H1 (cell line): ENCODE results near the gene ADARB2. TPM values are rescaled to one million over a fixed set of nuclear protein-coding genes. Genes with fewer than 3 reads are reported as not detected.

Source experiments
- BRCA1 ChIP-seq: IDR thresholded peaks from 2 replicates; pipeline ENCODE4 v1.6.1; 2012; ENCODE audit warnings: low read depth, low read length, improper control_type of control experiment
- CEBPB ChIP-seq: IDR thresholded peaks from 2 replicates; pipeline ENCODE4 v1.6.1; 2012; ENCODE audit warnings: low read depth, low read length
- EGR1 ChIP-seq: IDR thresholded peaks from 2 replicates; pipeline ENCODE4 v1.6.1; 2011; ENCODE audit warnings: low read depth, low read length, borderline replicate concordance
- JUND ChIP-seq: IDR thresholded peaks from 2 replicates; pipeline ENCODE4 v1.6.1; 2011; ENCODE audit warnings: mild to moderate bottlenecking, improper control_type of control experiment, low read length
- KDM4A ChIP-seq: IDR thresholded peaks from one replicate; pipeline ENCODE4 v1.7.1; 2012; ENCODE audit warnings: low read depth, mild to moderate bottlenecking, moderate library complexity, low read length, inconsistent platforms; ENCODE audit not compliant: severe bottlenecking
- RAD21 ChIP-seq, 2 experiments: IDR thresholded peaks in 1 of 2; conservative IDR thresholded peaks in 1 of 2; 2 replicates each; pipeline ENCODE4 v1.6.1; 2011; ENCODE audit warnings: low read depth in 2 of 2, low read length in 2 of 2, improper control_type of control experiment in 1 of 2, inconsistent platforms in 1 of 2, mild to moderate bottlenecking in 1 of 2, moderate library complexity in 1 of 2
- RFX5 ChIP-seq: IDR thresholded peaks from 2 replicates; pipeline ENCODE4 v1.6.1; 2011; ENCODE audit warnings: low read depth, low read length, improper control_type of control experiment, borderline replicate concordance
- RNF2 ChIP-seq: fragments of 200-900, 300-1000 bp; sonication (generic); IDR thresholded peaks from 2 replicates; pipeline ENCODE4 v1.7.1; 2016; ENCODE audit warnings: borderline replicate concordance, low read depth, mild to moderate bottlenecking, antibody characterized with exemption, low read length; ENCODE audit not compliant: poor library complexity, severe bottlenecking; ENCODE audit errors: missing control alignments
- SIN3A ChIP-seq, 2 experiments: IDR thresholded peaks in 1 of 2; conservative IDR thresholded peaks in 1 of 2; 2 replicates each; pipeline ENCODE4 v1.6.1; 2011 to 2012; ENCODE audit warnings: low read length in 2 of 2, improper control_type of control experiment in 1 of 2, low read depth in 1 of 2, mild to moderate bottlenecking in 1 of 2
- polyA plus RNA-seq, 7 experiments: library from polyadenylated mRNA; depleted of rRNA in 3 of 7; stranded (reverse) in 5 of 7; unstranded in 2 of 7; fragments of >200 nt in 5 of 7; fragments of 200-250 nt in 2 of 7; gene quantifications; 1 replicate in 5 of 7; 2 replicates in 1 of 7; 4 replicates in 1 of 7; pipeline versions ENCODE4 v1.2.1 to v1.2.3, GENCODE V29; 2011 to 2013; ENCODE audit warnings: missing spikeins in 2 of 7, mixed read lengths in 2 of 7
- total RNA-seq: library from RNA; stranded (reverse); fragmentation: NEBNext Ultra II Directional; extraction: Animal tissue kit (Norgen Biotek cat#: 25700); gene quantifications from 2 replicates; pipeline ENCODE4 v1.2.1, GENCODE V29; 2021

ADARB2 gene
- total and polyA plus RNA-seq, 2 of the 8 experiments (the other 6 are each of a cell fraction or from before 2014, with no cell fraction given), result 2.2 to 2.8 TPM

DNA sequence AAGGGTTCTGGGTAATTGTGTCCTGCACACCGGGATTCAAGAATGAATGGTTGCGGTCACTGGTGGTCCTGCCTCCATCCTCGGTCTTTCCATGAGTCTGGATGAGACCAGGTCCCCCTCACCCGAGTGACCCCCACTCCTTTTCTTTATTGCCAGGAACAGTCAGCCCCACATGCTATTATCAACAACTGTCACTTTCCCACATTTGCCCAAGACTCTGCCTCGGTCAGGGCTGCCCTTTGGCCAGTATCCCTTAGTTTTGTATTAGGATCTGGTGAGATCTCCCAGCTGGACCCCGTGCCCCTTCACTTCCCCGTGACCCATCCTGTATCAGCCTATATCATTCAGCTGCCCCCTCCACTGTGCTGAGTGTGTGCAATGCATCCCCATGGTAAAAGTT, 288.3 kb downstream of the ADARB2 start (continued):
- TF ChIP-seq SIN3A (conservative IDR thresholded peaks at IDR 0.05 in 1 of 2, IDR thresholded peaks at IDR 0.05 in 1 of 2; ENCODE audit: low read depth in 1 of 2, low read length in 2 of 2) (no peak), BRCA1 (no peak), EGR1 (no peak), KDM4A (no peak), CEBPB (no peak), JUND (no peak), RFX5 (no peak), RNF2 (no peak), RAD21 (IDR thresholded peaks at IDR 0.05 in 1 of 2, conservative IDR thresholded peaks at IDR 0.05 in 1 of 2; ENCODE audit: low read depth in 2 of 2, low read length in 2 of 2) (no peak)
